Heart right ventricle (tissue), 16 donors: ENCODE results near the gene TRPM5. TPM values are rescaled to one million over a fixed set of nuclear protein-coding genes. Genes with fewer than 3 reads are reported as not detected.

Experiments
- ATAC-seq, 8 donors: fragments of 200-7000 bp; cut with Tn5 transposase; one replicate each; pipeline ENCODE4 v1.9.1; 2020; ENCODE audit warnings: mild to moderate bottlenecking in 8 of 8, moderate library complexity in 8 of 8, moderate number of reproducible peaks in 1 of 8
- DNase-seq, 2 donors: peaks; one replicate each; pipeline ENCODE4 v3.0.0-alpha.2; 2020
- H3K27ac ChIP-seq, 10 donors: fragments of 200-600 bp; sonication (generic) in 2 of 10; one replicate each; pipeline versions ENCODE4 v1.5.0 to v1.8.0; 2020 to 2022; ENCODE audit warnings: mild to moderate bottlenecking in 3 of 10
- H3K27me3 ChIP-seq, 7 donors: fragments of 200-600 bp; one replicate each; pipeline ENCODE4 v1.8.0; 2021 to 2022; ENCODE audit warnings: mild to moderate bottlenecking in 2 of 7
- H3K36me3 ChIP-seq, 9 donors: fragments of 200-600 bp; sonication (generic) in 1 of 9; one replicate each; pipeline versions ENCODE4 v1.5.0 to v1.8.0; 2020 to 2022; ENCODE audit warnings: mild to moderate bottlenecking in 2 of 9
- H3K4me1 ChIP-seq, 9 donors: fragments of 200-600 bp; sonication (generic) in 1 of 9; one replicate each; pipeline versions ENCODE4 v1.5.0 to v1.8.0; 2020 to 2022; ENCODE audit warnings: mild to moderate bottlenecking in 4 of 9
- H3K4me3 ChIP-seq, 10 donors: fragments of 200-600 bp; sonication (generic) in 2 of 10; one replicate each; pipeline versions ENCODE4 v1.5.0 to v1.8.0; 2020 to 2022; ENCODE audit warnings: mild to moderate bottlenecking in 7 of 10, moderate library complexity in 2 of 10
- H3K9me3 ChIP-seq, 11 donors: fragments of 200-600 bp in 10 of 11; sonication (generic) in 2 of 11; one replicate each; pipeline versions ENCODE4 v1.5.0 to v1.8.0; 2013 to 2022; ENCODE audit warnings: mild to moderate bottlenecking in 2 of 11, control low read depth in 1 of 11, moderate library complexity in 1 of 11
- whole genome bisulfite sequencing, 2 donors: extraction: QIAGEN DNeasy Blood & Tissue Kit; methylation state at CpG; one replicate each; pipeline ENCODE4 v1.1.7; 2013; ENCODE audit warnings: inconsistent platforms in 1 of 2; 5-methylcytosine and 5-hydroxymethylcytosine counted together
- intact Hi-C, 10 donors: fragments of 100-400 bp; cut with DNase I; formaldehyde crosslinking; loops; one replicate each; pipeline versions ENCODE4 v1.11.1 to v1.14.2; 2022
- polyA plus RNA-seq, 2 donors: library from polyadenylated mRNA; stranded (reverse); fragments of 200-250 nt; gene quantifications; one replicate each; pipeline ENCODE4 v1.2.3, GENCODE V29; 2013
- total RNA-seq, 10 donors: library from RNA; stranded (reverse); fragmentation: NEBNext Ultra II Directional in 3 of 10; extraction: Animal tissue kit (Norgen Biotek cat#: 25700) in 3 of 10; gene quantifications; one replicate each; pipeline versions ENCODE4 v1.2.1 to v1.2.4, GENCODE V29; 2021 to 2023
- TF ChIP-seq, protein P1 (sequence below), 9 donors: fragments of 200-600 bp; sonication (generic) in 2 of 9; IDR thresholded peaks; one replicate each; pipeline versions ENCODE4 v1.5.0 to v1.8.0; 2021 to 2022; ENCODE audit warnings: antibody characterized with exemption in 9 of 9, mild to moderate bottlenecking in 5 of 9, moderate library complexity in 1 of 9
- donor health status: Arrhythmogenic right ventricular cardiomyopathy.
- donor health status: ischemic (EF 13 %, LVEDD 7.1; RV severe dilation, severe dysfunction).
- donor health status: healthy with polysubstance abuse.
- donor health status: DM: no; HTN: yes; CAD: no.
- donor health status: DM: no; HTN: no; CAD: no.
- donor health status: ischemic (EF 25% LVEDD 6.9; RV normal size, moderate dysfunction).
- donor health status: ischemic (EF 25% LVEDD 5.7; RV mildly dilated, moderate dysfunction).
- donor health status: healthy.
- donor health status: DM: yes; HTN: yes; CAD: no.
- donor health status: Ischemic cardiomyopathy.
- donor health status: ischemic (EF 35%, LVEDD 5.7; RV mildly dilated, moderate dysfunction).
- donor health status: nonischemic (EF 11% LVEDD 7.7; RV severe dilation, severe dysfunction).
- donor health status: DM: yes; HTN: yes; CAD: no.
- donor health status: PGD.
- donor health status: ischemic (EF 29% LVEDD 5.4; RV normal size, mild dysfunction).
- donor health status: nonischemic (EF 23%, LVEDD 6.1; RV moderate dilation, normal function).

Gene TRPM5
- total and polyA plus RNA-seq, 12 donors, result not detected

DNA sequence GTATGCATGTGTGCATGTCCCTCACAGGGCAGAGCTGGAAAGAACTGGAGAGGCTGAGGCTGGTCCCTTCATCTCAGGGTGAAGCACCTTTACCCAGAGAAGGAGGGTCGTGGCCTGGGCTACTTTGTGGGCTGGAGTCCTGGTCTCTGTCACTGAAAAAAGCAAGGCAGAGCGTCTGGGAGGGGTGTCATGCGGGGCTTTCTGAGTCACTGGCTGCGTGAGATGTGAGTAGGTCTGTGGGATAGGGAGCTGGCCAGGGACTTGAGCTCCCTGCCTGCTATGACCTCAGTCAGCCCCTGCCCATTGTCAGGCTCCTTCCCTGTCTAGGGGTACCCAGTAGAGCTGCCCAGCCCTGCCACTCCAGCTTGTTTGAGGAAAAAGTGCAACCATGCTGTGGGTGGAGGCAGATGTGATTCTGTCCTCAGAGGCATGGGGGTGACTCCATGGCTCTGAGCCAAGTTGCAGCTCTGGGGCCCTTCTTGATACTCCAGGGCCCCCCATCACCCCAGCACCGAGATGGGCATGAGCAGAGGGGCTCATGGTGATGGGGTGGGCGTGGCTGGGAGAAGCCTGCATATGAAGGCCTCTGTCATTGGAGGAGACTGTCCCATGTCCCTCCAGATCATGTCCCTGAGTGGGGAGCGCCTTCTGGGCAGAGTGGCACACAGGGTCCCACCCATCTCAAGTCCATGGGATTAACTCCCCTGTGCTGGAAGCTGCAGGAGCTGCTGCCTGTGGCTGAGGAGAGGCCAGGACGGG is 28.3 kb upstream of the TRPM5 start:
- Histone ChIP-seq H3K4me1 (peaks cover 2 to 33% (median 12%) of the 10 kb centered on the region in 9 donors), H3K36me3 (no peaks in the 10 kb centered on the region), H3K9me3 (no peaks in the 10 kb centered on the region), H3K27me3 (no peaks in the 10 kb centered on the region), H3K4me3 (no peak overlapping the region), H3K27ac (no peak overlapping the region)
- ATAC-seq (no peak), DNase-seq (no peak)
- WGBS, 2 donors, result 71 to 73% methylated on average over 8 of the region's 8 CpGs
- TF ChIP-seq, protein P1, sequence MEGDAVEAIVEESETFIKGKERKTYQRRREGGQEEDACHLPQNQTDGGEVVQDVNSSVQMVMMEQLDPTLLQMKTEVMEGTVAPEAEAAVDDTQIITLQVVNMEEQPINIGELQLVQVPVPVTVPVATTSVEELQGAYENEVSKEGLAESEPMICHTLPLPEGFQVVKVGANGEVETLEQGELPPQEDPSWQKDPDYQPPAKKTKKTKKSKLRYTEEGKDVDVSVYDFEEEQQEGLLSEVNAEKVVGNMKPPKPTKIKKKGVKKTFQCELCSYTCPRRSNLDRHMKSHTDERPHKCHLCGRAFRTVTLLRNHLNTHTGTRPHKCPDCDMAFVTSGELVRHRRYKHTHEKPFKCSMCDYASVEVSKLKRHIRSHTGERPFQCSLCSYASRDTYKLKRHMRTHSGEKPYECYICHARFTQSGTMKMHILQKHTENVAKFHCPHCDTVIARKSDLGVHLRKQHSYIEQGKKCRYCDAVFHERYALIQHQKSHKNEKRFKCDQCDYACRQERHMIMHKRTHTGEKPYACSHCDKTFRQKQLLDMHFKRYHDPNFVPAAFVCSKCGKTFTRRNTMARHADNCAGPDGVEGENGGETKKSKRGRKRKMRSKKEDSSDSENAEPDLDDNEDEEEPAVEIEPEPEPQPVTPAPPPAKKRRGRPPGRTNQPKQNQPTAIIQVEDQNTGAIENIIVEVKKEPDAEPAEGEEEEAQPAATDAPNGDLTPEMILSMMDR (IDR thresholded peaks at IDR 0.05), result no peak
- intact Hi-C loops, result loop anchor here in 2 of 10 donors (5.0 kb wide), 1 partner anchor 35 kb away; no protein-coding TSS in a partner anchor

DNA sequence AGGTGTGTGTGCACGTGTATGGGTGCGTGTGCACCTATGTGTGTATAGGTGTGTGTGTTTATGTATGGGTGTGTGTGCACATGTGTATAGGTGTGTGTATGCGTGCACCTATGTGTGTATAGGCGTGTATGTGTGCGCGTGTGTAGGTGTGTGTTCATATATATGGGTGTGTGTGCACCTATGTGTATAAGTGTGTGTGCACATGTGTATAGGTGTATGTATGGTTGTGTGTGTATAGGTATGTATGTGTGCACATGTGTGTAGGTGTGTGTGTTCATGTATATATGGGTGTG is 27.4 kb upstream of the TRPM5 start:
- DNase-seq (no peak), ATAC-seq (no peak)
- TF ChIP-seq, protein P1 (IDR thresholded peaks at IDR 0.05), result no peak
- H3K27me3 ChIP-seq, result no peaks in the 10 kb centered on the region
- no peak overlapping the region for H3K4me3 ChIP-seq
- H3K27ac ChIP-seq, result no peak overlapping the region
- WGBS, 2 donors, result 87 to 96% methylated on average over 6 of the region's 6 CpGs
- peaks cover 2 to 35% (median 18%) of the 10 kb centered on the region in 9 donors for H3K4me1 ChIP-seq
- H3K9me3 ChIP-seq, result no peaks in the 10 kb centered on the region
- no peaks in the 10 kb centered on the region for H3K36me3 ChIP-seq
- intact Hi-C loops, result loop anchor here in 2 of 10 donors (5.0 kb wide), 1 partner anchor 36 kb away; no protein-coding TSS in a partner anchor

DNA sequence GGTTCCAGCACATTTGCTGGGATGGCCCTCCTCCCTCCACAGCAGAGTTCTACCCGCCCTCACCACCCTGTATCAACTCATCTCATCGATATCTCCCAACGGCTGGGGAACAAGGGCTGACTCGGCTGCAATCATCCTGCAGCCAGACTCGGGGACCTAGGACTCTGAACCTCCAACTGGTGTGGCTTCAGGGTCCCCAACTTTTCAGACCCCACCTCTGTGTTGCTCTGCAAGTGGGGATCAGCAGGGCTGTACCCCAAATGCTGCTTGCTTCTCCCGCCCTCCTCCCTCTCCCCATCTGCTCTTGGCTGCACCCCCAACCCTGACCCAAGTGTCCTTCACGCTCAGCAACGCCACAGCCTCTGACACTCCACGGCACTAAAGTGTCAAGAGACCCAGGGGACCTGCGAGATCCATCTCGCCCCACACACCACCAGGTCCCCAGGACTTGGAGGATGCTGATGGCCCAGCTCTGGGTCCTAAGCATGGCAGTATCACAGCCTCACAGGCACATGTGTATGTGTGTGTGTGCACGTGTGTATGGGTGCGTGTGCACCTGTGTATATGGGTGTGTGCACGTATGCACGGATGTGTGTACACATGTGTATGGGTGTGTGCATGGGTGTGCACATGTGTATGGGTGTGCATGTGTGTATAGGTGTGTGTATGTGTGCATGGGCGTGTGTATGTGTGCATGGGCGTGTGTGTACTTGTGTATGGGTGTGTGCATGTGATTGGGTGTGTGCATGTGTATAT is 26.9 kb upstream of the TRPM5 start:
- Histone ChIP-seq H3K27ac (no peak overlapping the region), H3K36me3 (no peaks in the 10 kb centered on the region), H3K27me3 (no peaks in the 10 kb centered on the region), H3K4me3 (no peak overlapping the region), H3K9me3 (no peaks in the 10 kb centered on the region), H3K4me1 (peaks cover 2 to 40% (median 21%) of the 10 kb centered on the region in 9 donors)
- ATAC-seq, result no peak
- TF ChIP-seq, protein P1 (IDR thresholded peaks at IDR 0.05), result no peak
- no peak for DNase-seq
- WGBS, 2 donors, result 80 to 81% methylated on average over 17 of the region's 17 CpGs
- intact Hi-C loops, result loop anchor here in 2 of 10 donors (5.0 kb wide), 1 partner anchor 36 kb away; no protein-coding TSS in a partner anchor

DNA sequence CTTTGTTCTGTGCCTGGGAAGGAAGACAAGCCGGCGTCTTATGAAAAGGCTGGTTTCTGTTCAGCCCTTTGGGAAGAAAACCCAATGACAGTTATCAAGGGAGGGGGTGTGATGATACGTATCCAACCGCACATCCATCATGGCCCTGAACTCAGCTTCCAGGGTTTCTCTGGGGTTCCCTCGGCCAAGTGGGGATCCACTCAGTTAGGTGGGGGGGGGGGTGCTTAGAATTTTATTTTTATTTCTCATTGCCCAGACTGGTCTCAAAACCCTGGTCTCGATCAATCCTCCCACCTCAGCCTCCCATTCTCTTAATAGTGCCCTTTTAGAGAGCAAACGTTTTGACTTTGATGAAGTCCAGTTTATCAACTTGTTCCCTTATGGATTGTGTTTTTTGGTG is 26.2 kb upstream of the TRPM5 start:
- intact Hi-C loops, result loop anchor here in 2 of 10 donors (5.0 kb wide), 1 partner anchor 37 kb away; no protein-coding TSS in a partner anchor
- Histone ChIP-seq H3K27ac (no peak overlapping the region), H3K9me3 (no peaks in the 10 kb centered on the region), H3K27me3 (no peaks in the 10 kb centered on the region), H3K36me3 (no peaks in the 10 kb centered on the region), H3K4me3 (no peak overlapping the region), H3K4me1 (peaks cover 5 to 47% (median 26%) of the 10 kb centered on the region in 9 donors)
- no peak for ATAC-seq
- 67 to 81% methylated on average over 7 of the region's 7 CpGs for WGBS, 2 donors
- TF ChIP-seq, protein P1 (IDR thresholded peaks at IDR 0.05), result no peak
- DNase-seq, result no peak
